SKM-1 treated with dmso at 0.1 percent for 144 hours (cell line): ENCODE measurements around the gene EIF4A3.
"Not testable (repeated sequence)": the region's sequence is repeated elsewhere in the genome, so short reads cannot be mapped to it uniquely, and the experiment has no call there.

Experiments used
- DNase-seq: peaks from one replicate; lab custom pipeline; 2025; ENCODE audit not compliant: unreplicated experiment; lab: John Stamatoyannopoulos, UW

Gene EIF4A3

GRCh38 chr17:80173126-80173525, 26.2 kb upstream of the EIF4A3 start:
- DNase-seq = no peak

- DNase-seq = no peak
Measured at GRCh38 chr17:80171681-80172080, 24.8 kb upstream of the EIF4A3 start.

- DNase-seq = no peak
Measured at GRCh38 chr17:80169784-80170500, 23.0 kb upstream of the EIF4A3 start, which contains the start of gene CARD14. CARD14 (plus strand) TSS chr17:80170030; CDS start chr17:80181439, 11,409 bp downstream.

- DNase-seq = no peak
Measured at GRCh38 chr17:80169107-80169506, 22.2 kb upstream of the EIF4A3 start.

- DNase-seq = no peak
Measured at GRCh38 chr17:80168371-80168770, 21.4 kb upstream of the EIF4A3 start.

- no peak for DNase-seq
Measured at GRCh38 chr17:80166446-80166845, 19.5 kb upstream of the EIF4A3 start.

GRCh38 chr17:80164185-80164584, 17.3 kb upstream of the EIF4A3 start:
- DNase-seq = no peak

- no peak for DNase-seq
Measured at GRCh38 chr17:80163336-80163735, 16.4 kb upstream of the EIF4A3 start.

GRCh38 chr17:80160536-80160935, 13.6 kb upstream of the EIF4A3 start:
- DNase-seq = no peak

- no peak for DNase-seq
Measured at GRCh38 chr17:80158846-80159245, 11.9 kb upstream of the EIF4A3 start.

- DNase-seq = not testable (repeated sequence)
Measured at GRCh38 chr17:80155600-80155999, 8.7 kb upstream of the EIF4A3 start.

GRCh38 chr17:80154166-80154565, 7.2 kb upstream of the EIF4A3 start:
- DNase-seq = no peak

GRCh38 chr17:80153004-80153403, 6.1 kb upstream of the EIF4A3 start:
- no peak for DNase-seq

GRCh38 chr17:80152081-80152702, 5.3 kb upstream of the EIF4A3 start:
- peak; percentile 81 for DNase-seq

GRCh38 chr17:80151333-80151732, 4.4 kb upstream of the EIF4A3 start:
- DNase-seq = no peak

- no peak for DNase-seq
Measured at GRCh38 chr17:80146121-80147034, 550 bp downstream of the EIF4A3 start.

GRCh38 chr17:80145076-80146075, 1.6 kb downstream of the EIF4A3 start:
- no peak for DNase-seq

- no peak for DNase-seq
Measured at GRCh38 chr17:80142929-80143328, 4.0 kb downstream of the EIF4A3 start.

GRCh38 chr17:80141463-80142165, 5.3 kb downstream of the EIF4A3 start:
- DNase-seq = no peak
